ENCODE results near the gene INPP5A. TPM values are rescaled to one million over a fixed set of nuclear protein-coding genes. Genes with fewer than 3 reads are reported as not detected.
A peak's percentile ranks its signal among the peaks of the same experiment; 100 is the strongest.

The INPP5A gene
- total and polyA plus RNA-seq, 7 donors: 15.1 to 48.8 (median 40.9) TPM

- no peaks in the 10 kb centered on the region for H3K36me3 ChIP-seq (ENCODE audit: insufficient read depth in 1 of 2, low read depth in 1 of 2)
- DNase-seq: no peak
- TF ChIP-seq, protein P1, sequence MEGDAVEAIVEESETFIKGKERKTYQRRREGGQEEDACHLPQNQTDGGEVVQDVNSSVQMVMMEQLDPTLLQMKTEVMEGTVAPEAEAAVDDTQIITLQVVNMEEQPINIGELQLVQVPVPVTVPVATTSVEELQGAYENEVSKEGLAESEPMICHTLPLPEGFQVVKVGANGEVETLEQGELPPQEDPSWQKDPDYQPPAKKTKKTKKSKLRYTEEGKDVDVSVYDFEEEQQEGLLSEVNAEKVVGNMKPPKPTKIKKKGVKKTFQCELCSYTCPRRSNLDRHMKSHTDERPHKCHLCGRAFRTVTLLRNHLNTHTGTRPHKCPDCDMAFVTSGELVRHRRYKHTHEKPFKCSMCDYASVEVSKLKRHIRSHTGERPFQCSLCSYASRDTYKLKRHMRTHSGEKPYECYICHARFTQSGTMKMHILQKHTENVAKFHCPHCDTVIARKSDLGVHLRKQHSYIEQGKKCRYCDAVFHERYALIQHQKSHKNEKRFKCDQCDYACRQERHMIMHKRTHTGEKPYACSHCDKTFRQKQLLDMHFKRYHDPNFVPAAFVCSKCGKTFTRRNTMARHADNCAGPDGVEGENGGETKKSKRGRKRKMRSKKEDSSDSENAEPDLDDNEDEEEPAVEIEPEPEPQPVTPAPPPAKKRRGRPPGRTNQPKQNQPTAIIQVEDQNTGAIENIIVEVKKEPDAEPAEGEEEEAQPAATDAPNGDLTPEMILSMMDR (IDR thresholded peaks at IDR 0.05): no peak
- no peak overlapping the region for H3K27ac ChIP-seq
- no peaks in the 10 kb centered on the region for H3K27me3 ChIP-seq (ENCODE audit: insufficient read depth in 3 of 3, low read length in 2 of 3)
- WGBS, 3 donors: 75 to 77% (median 76%) methylated on average over 28 to 29 of the region's 29 CpGs
- intact Hi-C loops (cut with DNase I): loop anchor here (5.0 to 10.0 kb wide), 5 partner anchors 37 to 197 kb away; no protein-coding TSS in a partner anchor
- peak in 1 of 4 donors; percentile 22 for ATAC-seq
- H3K4me1 ChIP-seq: peaks cover 40% of the 10 kb centered on the region
- no peaks in the 10 kb centered on the region for H3K9me3 ChIP-seq
- no peak overlapping the region for H3K4me3 ChIP-seq
Measured at GRCh38 chr10:132579027-132579859, 41.7 kb downstream of the INPP5A start.

DNA sequence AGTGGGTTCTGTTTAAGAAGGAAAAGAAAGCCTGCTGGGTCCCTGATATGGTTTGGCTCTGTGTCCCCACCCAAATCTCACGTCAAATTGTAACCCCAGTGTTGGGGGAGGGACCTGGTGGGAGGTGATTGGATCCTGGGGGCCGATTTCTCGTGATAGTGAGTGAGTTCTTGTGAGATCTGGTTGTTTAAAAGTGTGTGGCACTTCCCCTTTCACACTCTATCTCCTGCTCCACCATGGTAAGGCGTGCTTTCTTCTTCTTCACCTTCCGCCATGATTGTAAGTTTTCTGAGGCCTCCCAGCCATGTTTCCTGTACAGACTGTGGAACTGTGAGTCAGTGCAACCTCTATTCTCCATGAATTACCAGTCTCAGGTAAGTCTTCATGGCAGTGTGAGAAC, 42.6 kb downstream of the INPP5A start:
- Histone ChIP-seq H3K27ac (no peak overlapping the region), H3K4me1 (peaks cover 34% of the 10 kb centered on the region), H3K4me3 (no peak overlapping the region), H3K9me3 (no peaks in the 10 kb centered on the region), H3K36me3 (ENCODE audit: insufficient read depth in 1 of 2, low read depth in 1 of 2) (no peaks in the 10 kb centered on the region), H3K27me3 (ENCODE audit: insufficient read depth in 3 of 3, low read length in 2 of 3) (no peaks in the 10 kb centered on the region)
- ATAC-seq: no peak
- TF ChIP-seq, protein P1 (IDR thresholded peaks at IDR 0.05): no peak
- no peak for DNase-seq
- 95 to 99% (median 95%) methylated on average over 5 of the region's 5 CpGs for WGBS, 3 donors
- intact Hi-C loops (cut with DNase I): no loop called here

GRCh38 chr10:132580617-132581016, 43.0 kb downstream of the INPP5A start:
- intact Hi-C loops (cut with DNase I): no loop called here
- Histone ChIP-seq H3K27me3 (ENCODE audit: insufficient read depth in 3 of 3, low read length in 2 of 3) (no peaks in the 10 kb centered on the region), H3K27ac (no peak overlapping the region), H3K4me1 (peaks cover 31% of the 10 kb centered on the region), H3K4me3 (no peak overlapping the region), H3K36me3 (ENCODE audit: insufficient read depth in 1 of 2, low read depth in 1 of 2) (no peaks in the 10 kb centered on the region), H3K9me3 (no peaks in the 10 kb centered on the region)
- DNase-seq (no peak), ATAC-seq (no peak)
- TF ChIP-seq, protein P1 (IDR thresholded peaks at IDR 0.05): no peak
- WGBS, 3 donors: 83 to 93% (median 86%) methylated on average over 1 of the region's 1 CpG

GRCh38 chr10:132582137-132582536, 44.5 kb downstream of the INPP5A start:
- Histone ChIP-seq H3K9me3 (no peaks in the 10 kb centered on the region), H3K4me3 (no peak overlapping the region), H3K4me1 (peaks cover 36% of the 10 kb centered on the region), H3K36me3 (ENCODE audit: insufficient read depth in 1 of 2, low read depth in 1 of 2) (no peaks in the 10 kb centered on the region), H3K27ac (no peak overlapping the region), H3K27me3 (ENCODE audit: insufficient read depth in 3 of 3, low read length in 2 of 3) (no peaks in the 10 kb centered on the region)
- 95 to 97% (median 97%) methylated on average over 4 of the region's 4 CpGs for WGBS, 3 donors
- DNase-seq (no peak), ATAC-seq (no peak)
- intact Hi-C loops (cut with DNase I): no loop called here
- TF ChIP-seq, protein P1 (IDR thresholded peaks at IDR 0.05): no peak
